ENCODE data around the gene IL12RB1.

DNA sequence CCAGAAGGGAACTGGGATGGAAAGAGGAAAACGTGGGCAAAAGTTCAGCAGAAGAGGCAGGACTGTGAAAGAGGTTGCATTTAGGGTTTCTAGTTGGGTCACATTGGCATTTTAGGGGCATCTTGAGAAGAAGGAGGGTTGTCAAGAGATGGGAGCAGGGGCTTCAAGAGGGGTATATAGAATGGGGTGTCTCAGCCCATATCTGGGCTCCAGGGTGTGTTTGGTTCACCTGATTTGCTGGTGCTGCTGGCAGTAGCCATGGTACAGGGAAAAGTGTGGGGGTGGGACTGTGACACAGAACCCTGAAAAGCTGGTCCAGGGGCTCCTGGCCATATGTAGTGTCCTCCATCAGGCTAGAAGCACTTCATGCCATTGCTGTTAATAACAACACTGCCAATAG lies 33.4 kb upstream of the IL12RB1 start:
- TF ChIP-seq, protein P1, sequence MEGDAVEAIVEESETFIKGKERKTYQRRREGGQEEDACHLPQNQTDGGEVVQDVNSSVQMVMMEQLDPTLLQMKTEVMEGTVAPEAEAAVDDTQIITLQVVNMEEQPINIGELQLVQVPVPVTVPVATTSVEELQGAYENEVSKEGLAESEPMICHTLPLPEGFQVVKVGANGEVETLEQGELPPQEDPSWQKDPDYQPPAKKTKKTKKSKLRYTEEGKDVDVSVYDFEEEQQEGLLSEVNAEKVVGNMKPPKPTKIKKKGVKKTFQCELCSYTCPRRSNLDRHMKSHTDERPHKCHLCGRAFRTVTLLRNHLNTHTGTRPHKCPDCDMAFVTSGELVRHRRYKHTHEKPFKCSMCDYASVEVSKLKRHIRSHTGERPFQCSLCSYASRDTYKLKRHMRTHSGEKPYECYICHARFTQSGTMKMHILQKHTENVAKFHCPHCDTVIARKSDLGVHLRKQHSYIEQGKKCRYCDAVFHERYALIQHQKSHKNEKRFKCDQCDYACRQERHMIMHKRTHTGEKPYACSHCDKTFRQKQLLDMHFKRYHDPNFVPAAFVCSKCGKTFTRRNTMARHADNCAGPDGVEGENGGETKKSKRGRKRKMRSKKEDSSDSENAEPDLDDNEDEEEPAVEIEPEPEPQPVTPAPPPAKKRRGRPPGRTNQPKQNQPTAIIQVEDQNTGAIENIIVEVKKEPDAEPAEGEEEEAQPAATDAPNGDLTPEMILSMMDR (IDR thresholded peaks at IDR 0.05): no peak
- no peak for TF ChIP-seq POLR2A (IDR thresholded peaks at IDR 0.05)

All from heart left ventricle (tissue), 13 donors.